ENCODE data around the gene HNRNPA2B1. TPM values are rescaled to one million over a fixed set of nuclear protein-coding genes. Genes with fewer than 3 reads are reported as not detected.
A peak's percentile ranks its signal among the peaks of the same experiment; 100 is the strongest.
"Not testable (repeated sequence)": the region's sequence is repeated elsewhere in the genome, so short reads cannot be mapped to it uniquely, and the experiment has no call there.

Gene HNRNPA2B1
- total and polyA plus RNA-seq, 4 experiments from 2014 or later, result 450 to 700 (median 470) TPM

DNA sequence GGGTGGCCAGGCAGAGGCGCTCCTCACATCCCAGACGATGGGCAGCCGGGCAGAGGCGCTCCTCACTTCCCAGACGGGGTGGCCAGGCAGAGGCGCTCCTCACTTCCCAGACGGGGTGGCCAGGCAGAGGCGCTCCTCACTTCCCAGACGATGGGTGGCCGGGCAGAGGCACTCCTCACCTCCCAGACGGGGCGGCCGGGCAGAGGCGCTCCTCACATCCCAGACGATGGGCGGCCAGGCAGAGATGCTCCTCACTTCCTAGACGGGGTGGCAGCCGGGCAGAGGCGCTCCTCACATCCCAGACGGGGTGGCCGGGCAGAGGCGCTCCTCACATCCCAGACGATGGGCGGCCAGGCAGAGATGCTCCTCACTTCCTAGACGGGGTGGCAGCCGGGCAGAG lies 23.9 kb downstream of the HNRNPA2B1 start:
- CTCF ChIA-PET (ENCODE audit: partially characterized antibody); H3K36me3 ChIP-seq (ENCODE audit: insufficient read depth, low read length); H3K4me3 ChIP-seq (ENCODE audit: low read length in 2 of 2); intact Hi-C loops (cut with micrococcal nuclease); DNase-seq; H3K27me3 Mint-ChIP-seq; H3K27ac ChIP-seq (ENCODE audit: low read depth, low read length); H3K4me3 Mint-ChIP-seq; H3K27ac Mint-ChIP-seq; H3K9me3 Mint-ChIP-seq; H3K27me3 ChIP-seq (ENCODE audit: insufficient read depth, low read length); H3K9me3 ChIP-seq (ENCODE audit: control insufficient read depth in 1 of 2, low read length in 2 of 2): not testable (repeated sequence)
- peaks cover 17 to 48% (median 28%) of the 10 kb centered on the region in 4 donors for H3K4me1 Mint-ChIP-seq
- POLR2A ChIA-PET (ENCODE audit: partially characterized antibody), result interaction anchor here (13.7 kb wide), 1 partner anchor 20 kb away, joined by 369 read pairs; the partner anchor contains the start of genes CBX3 and HNRNPA2B1
- H3K36me3 Mint-ChIP-seq, result peaks cover 8 to 11% of the 10 kb centered on the region in 2 donors
- peaks cover 13% of the 10 kb centered on the region for H3K4me1 ChIP-seq (ENCODE audit: insufficient read depth, low read length)

GRCh38 chr7:26175903-26176302 lies 24.6 kb downstream of the HNRNPA2B1 start:
- intact Hi-C loops (cut with micrococcal nuclease); H3K27ac ChIP-seq (ENCODE audit: low read depth, low read length); CTCF ChIA-PET (ENCODE audit: partially characterized antibody); H3K27me3 Mint-ChIP-seq; H3K4me3 Mint-ChIP-seq; H3K27me3 ChIP-seq (ENCODE audit: insufficient read depth, low read length); H3K36me3 ChIP-seq (ENCODE audit: insufficient read depth, low read length); H3K9me3 ChIP-seq (ENCODE audit: control insufficient read depth in 1 of 2, low read length in 2 of 2); DNase-seq; H3K4me3 ChIP-seq (ENCODE audit: low read length in 2 of 2); H3K9me3 Mint-ChIP-seq: not testable (repeated sequence)
- H3K4me1 ChIP-seq (ENCODE audit: insufficient read depth, low read length), result peaks cover 13% of the 10 kb centered on the region
- H3K36me3 Mint-ChIP-seq, result peaks cover 12 to 14% of the 10 kb centered on the region in 2 donors
- peaks cover 15 to 42% (median 24%) of the 10 kb centered on the region in 4 donors for H3K4me1 Mint-ChIP-seq
- peak overlapping the region in 1 of 7 donors; percentile 78 for H3K27ac Mint-ChIP-seq
- POLR2A ChIA-PET (ENCODE audit: partially characterized antibody), result interaction anchor here (0.8 to 2.3 kb wide), 2 partner anchors 13 to 21 kb away, joined by 5 to 9 read pairs; no protein-coding TSS in a partner anchor

GRCh38 chr7:26172048-26172447 lies 28.5 kb downstream of the HNRNPA2B1 start:
- Histone ChIP-seq H3K27ac (ENCODE audit: low read depth, low read length) (no peak overlapping the region), H3K4me1 (ENCODE audit: insufficient read depth, low read length) (peaks cover 7% of the 10 kb centered on the region), H3K9me3 (ENCODE audit: control insufficient read depth in 1 of 2, low read length in 2 of 2) (no peaks in the 10 kb centered on the region), H3K4me3 (ENCODE audit: low read length in 2 of 2) (no peak overlapping the region), H3K27me3 (ENCODE audit: insufficient read depth, low read length) (no peaks in the 10 kb centered on the region), H3K36me3 (ENCODE audit: insufficient read depth, low read length) (no peaks in the 10 kb centered on the region)
- H3K27me3 Mint-ChIP-seq, result no peaks in the 10 kb centered on the region
- intact Hi-C loops (cut with micrococcal nuclease), result no loop called here
- peaks cover 9 to 22% (median 21%) of the 10 kb centered on the region in 4 donors for H3K4me1 Mint-ChIP-seq
- H3K4me3 Mint-ChIP-seq, result no peak overlapping the region
- H3K27ac Mint-ChIP-seq, result no peak overlapping the region
- peaks cover 18 to 21% of the 10 kb centered on the region in 2 donors for H3K36me3 Mint-ChIP-seq
- no peak for DNase-seq
- no peaks in the 10 kb centered on the region for H3K9me3 Mint-ChIP-seq
- ChIA-PET CTCF (ENCODE audit: partially characterized antibody) (interaction anchor here (0.9 to 1.9 kb wide), 4 partner anchors 9 to 27 kb away, joined by 3 to 6 read pairs (median 4); no protein-coding TSS in a partner anchor), POLR2A (ENCODE audit: partially characterized antibody) (interaction anchor here (0.9 to 2.6 kb wide), 4 partner anchors 8 to 28 kb away, joined by 3 to 10 read pairs (median 4); no protein-coding TSS in a partner anchor)

- Mint-ChIP-seq H3K4me1 (peaks cover 14 to 27% (median 26%) of the 10 kb centered on the region in 4 donors), H3K36me3 (peaks cover 18 to 21% of the 10 kb centered on the region in 2 donors), H3K27me3 (no peaks in the 10 kb centered on the region), H3K4me3 (no peak overlapping the region), H3K9me3 (no peaks in the 10 kb centered on the region), H3K27ac (peak overlapping the region in 1 of 7 donors; percentile 77)
- Histone ChIP-seq H3K9me3 (ENCODE audit: control insufficient read depth in 1 of 2, low read length in 2 of 2) (no peaks in the 10 kb centered on the region), H3K4me1 (ENCODE audit: insufficient read depth, low read length) (peaks cover 11% of the 10 kb centered on the region), H3K27ac (ENCODE audit: low read depth, low read length) (no peak overlapping the region), H3K36me3 (ENCODE audit: insufficient read depth, low read length) (no peaks in the 10 kb centered on the region), H3K4me3 (ENCODE audit: low read length in 2 of 2) (no peak overlapping the region), H3K27me3 (ENCODE audit: insufficient read depth, low read length) (no peaks in the 10 kb centered on the region)
- intact Hi-C loops (cut with micrococcal nuclease), result no loop called here
- POLR2A ChIA-PET (ENCODE audit: partially characterized antibody), result interaction anchor here (0.9 to 2.6 kb wide), 4 partner anchors 9 to 28 kb away, joined by 3 to 10 read pairs (median 4); no protein-coding TSS in a partner anchor
- DNase-seq, result no peak
- CTCF ChIA-PET (ENCODE audit: partially characterized antibody), result interaction anchor here (0.9 to 1.9 kb wide), 4 partner anchors 9 to 27 kb away, joined by 3 to 6 read pairs (median 4); no protein-coding TSS in a partner anchor
Observed at GRCh38 chr7:26171601-26172000, 28.9 kb downstream of the HNRNPA2B1 start.

DNA sequence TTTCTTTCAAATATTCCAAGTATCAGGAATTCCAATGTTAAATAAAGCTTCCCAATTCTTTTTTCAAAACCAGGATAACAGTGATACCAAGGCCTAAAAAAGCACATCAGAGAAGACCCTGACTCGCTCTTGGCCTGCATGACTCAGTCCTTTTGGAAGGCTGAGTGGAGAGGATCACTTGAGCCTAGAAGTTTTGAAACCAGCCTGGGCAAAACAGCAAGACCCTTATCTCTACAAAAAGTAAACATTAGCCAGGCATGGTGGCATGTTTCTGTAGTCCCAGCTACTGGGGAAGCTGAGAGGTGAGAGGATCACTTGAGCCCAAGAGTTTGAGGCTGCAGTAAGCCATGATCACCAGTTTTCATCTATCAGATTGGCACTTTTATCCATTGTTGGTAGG lies 29.9 kb downstream of the HNRNPA2B1 start:
- ChIA-PET POLR2A (ENCODE audit: partially characterized antibody) (interaction anchor here (1.0 to 2.6 kb wide), 2 partner anchors 9 to 10 kb away, joined by 3 to 10 read pairs; no protein-coding TSS in a partner anchor), CTCF (ENCODE audit: partially characterized antibody) (interaction anchor here (1.2 to 1.9 kb wide), 2 partner anchors 15 to 28 kb away, joined by 3 to 6 read pairs; no protein-coding TSS in a partner anchor)
- Mint-ChIP-seq H3K36me3 (peaks cover 18 to 21% of the 10 kb centered on the region in 2 donors), H3K27me3 (no peaks in the 10 kb centered on the region), H3K4me1 (peaks cover 16 to 36% (median 32%) of the 10 kb centered on the region in 4 donors), H3K9me3 (no peaks in the 10 kb centered on the region), H3K4me3 (no peak overlapping the region), H3K27ac (no peak overlapping the region)
- intact Hi-C loops (cut with micrococcal nuclease), result no loop called here
- H3K9me3 ChIP-seq (ENCODE audit: control insufficient read depth in 1 of 2, low read length in 2 of 2), result no peaks in the 10 kb centered on the region
- no peak overlapping the region for H3K27ac ChIP-seq (ENCODE audit: low read depth, low read length)
- H3K4me3 ChIP-seq (ENCODE audit: low read length in 2 of 2), result no peak overlapping the region
- DNase-seq, result no peak
- no peaks in the 10 kb centered on the region for H3K36me3 ChIP-seq (ENCODE audit: insufficient read depth, low read length)
- peaks cover 20% of the 10 kb centered on the region for H3K4me1 ChIP-seq (ENCODE audit: insufficient read depth, low read length)
- no peaks in the 10 kb centered on the region for H3K27me3 ChIP-seq (ENCODE audit: insufficient read depth, low read length)

DNA sequence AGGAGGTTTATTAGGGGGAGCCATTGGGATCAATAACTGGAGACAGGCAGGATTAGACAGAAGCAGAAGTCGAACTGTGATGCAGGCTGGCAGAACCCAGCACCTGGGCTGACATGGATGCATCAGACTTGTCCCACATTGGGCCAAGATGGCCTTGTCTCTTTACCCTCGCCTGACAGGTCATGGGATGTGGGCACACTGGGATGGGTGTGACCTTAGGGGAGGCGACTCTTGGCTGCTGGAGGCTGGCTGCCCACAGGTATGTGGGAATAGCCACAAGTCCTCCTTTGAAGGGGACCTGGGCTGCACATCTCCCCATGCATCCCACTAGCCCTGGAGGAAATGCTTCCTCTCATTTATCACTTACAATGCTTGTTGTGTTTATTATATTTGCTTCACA lies 31.3 kb downstream of the HNRNPA2B1 start:
- H3K4me1 Mint-ChIP-seq, result peaks cover 15 to 35% (median 31%) of the 10 kb centered on the region in 4 donors
- CTCF ChIA-PET (ENCODE audit: partially characterized antibody), result no interaction called here

DNA sequence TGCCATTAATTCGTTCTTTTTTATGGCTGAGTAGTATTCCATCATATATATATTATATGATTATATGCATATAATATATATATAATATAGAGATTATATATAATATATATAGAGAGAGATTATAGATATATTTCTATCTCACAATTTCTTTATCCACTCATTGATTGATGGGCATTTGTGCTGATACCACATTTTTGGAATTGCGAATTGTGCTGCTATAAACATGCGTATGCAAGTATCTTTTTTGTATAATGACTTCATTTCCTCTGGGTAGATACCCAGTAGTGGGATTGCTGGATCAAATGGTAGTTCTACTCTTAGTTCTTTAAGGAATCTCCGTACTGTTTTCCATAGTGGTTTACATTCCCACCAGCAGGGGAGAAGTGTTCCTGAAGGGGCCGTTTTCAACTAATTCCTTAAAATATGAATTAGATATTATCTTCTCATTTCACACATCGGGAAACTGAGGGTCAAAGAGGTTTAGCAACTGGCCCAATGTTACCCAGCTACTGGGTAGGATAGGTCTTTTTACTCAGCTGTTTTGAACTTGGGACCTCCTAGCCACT lies 32.0 kb downstream of the HNRNPA2B1 start:
- Histone ChIP-seq H3K36me3 (ENCODE audit: insufficient read depth, low read length) (no peaks in the 10 kb centered on the region), H3K4me1 (ENCODE audit: insufficient read depth, low read length) (peaks cover 20% of the 10 kb centered on the region), H3K4me3 (ENCODE audit: low read length in 2 of 2) (no peak overlapping the region), H3K27me3 (ENCODE audit: insufficient read depth, low read length) (no peaks in the 10 kb centered on the region), H3K9me3 (ENCODE audit: control insufficient read depth in 1 of 2, low read length in 2 of 2) (no peaks in the 10 kb centered on the region), H3K27ac (ENCODE audit: low read depth, low read length) (no peak overlapping the region)
- intact Hi-C loops (cut with micrococcal nuclease), result no loop called here
- peaks cover 0 to 8% (median 2%) of the 10 kb centered on the region in 8 donors for H3K9me3 Mint-ChIP-seq
- no peak for DNase-seq
- no peaks in the 10 kb centered on the region for H3K27me3 Mint-ChIP-seq
- CTCF ChIA-PET (ENCODE audit: partially characterized antibody), result no interaction called here
- H3K4me3 Mint-ChIP-seq, result no peak overlapping the region
- H3K36me3 Mint-ChIP-seq, result peaks cover 10 to 14% of the 10 kb centered on the region in 2 donors
- POLR2A ChIA-PET (ENCODE audit: partially characterized antibody), result interaction anchor here (3.3 kb wide), 1 partner anchor 17 kb away, joined by 23 read pairs; the partner anchor contains the start of gene NFE2L3
- H3K27ac Mint-ChIP-seq, result no peak overlapping the region
- H3K4me1 Mint-ChIP-seq, result peaks cover 14 to 28% (median 25%) of the 10 kb centered on the region in 4 donors

More for the DNA sequence above, 31.3 kb downstream of the HNRNPA2B1 start:
- POLR2A ChIA-PET (ENCODE audit: partially characterized antibody), result interaction anchor here (0.6 kb wide), 1 partner anchor 23 kb away, joined by 3 read pairs; no protein-coding TSS in a partner anchor
- Histone ChIP-seq H3K27me3 (ENCODE audit: insufficient read depth, low read length) (no peaks in the 10 kb centered on the region), H3K27ac (ENCODE audit: low read depth, low read length) (no peak overlapping the region), H3K9me3 (ENCODE audit: control insufficient read depth in 1 of 2, low read length in 2 of 2) (no peaks in the 10 kb centered on the region), H3K4me3 (ENCODE audit: low read length in 2 of 2) (no peak overlapping the region), H3K4me1 (ENCODE audit: insufficient read depth, low read length) (peaks cover 20% of the 10 kb centered on the region), H3K36me3 (ENCODE audit: insufficient read depth, low read length) (no peaks in the 10 kb centered on the region)
- peak overlapping the region in 1 of 8 donors; percentile 42 for H3K4me3 Mint-ChIP-seq
- peaks cover 16 to 19% of the 10 kb centered on the region in 2 donors for H3K36me3 Mint-ChIP-seq
- no peak overlapping the region for H3K27ac Mint-ChIP-seq
- peaks cover 0 to 4% (median 0%) of the 10 kb centered on the region in 8 donors for H3K9me3 Mint-ChIP-seq
- H3K27me3 Mint-ChIP-seq, result no peaks in the 10 kb centered on the region
- no peak for DNase-seq
- intact Hi-C loops (cut with micrococcal nuclease), result no loop called here
